ENCODE results near the gene EFTUD2.

- peak in 5 of 7 experiments; percentile 68 to 92 (median 79) for TF ChIP-seq CTCF (IDR thresholded peaks at IDR 0.05)
- peak in 1 of 3 donors; percentile 75 for TF ChIP-seq POLR2AphosphoS5 (IDR thresholded peaks at IDR 0.05)
Observed at GRCh38 chr17:44919885-44920564, 20.8 kb upstream of the EFTUD2 start.

All from stomach (tissue), 4 donors.